ENCODE data around the gene RAB7B. TPM values are rescaled to one million over a fixed set of nuclear protein-coding genes. Genes with fewer than 3 reads are reported as not detected.

RAB7B gene
- total RNA-seq, 4 donors from 2014 or later = 3.2 to 62.0 (median 16.6) TPM

- ATAC-seq (ENCODE audit: low FRiP score) (no peak), DNase-seq (ENCODE audit: low spot score) (no peak)
- no peak for TF ChIP-seq CTCF (IDR thresholded peaks at IDR 0.05)
These were observed 44.1 kb upstream of the RAB7B start for GRCh38 chr1:206047271-206047670.

GRCh38 chr1:206041640-206042039 is 38.4 kb upstream of the RAB7B start:
- ATAC-seq (ENCODE audit: low FRiP score) (no peak), DNase-seq (ENCODE audit: low spot score) (no peak)
- no peak for TF ChIP-seq CTCF (IDR thresholded peaks at IDR 0.05)

- no peak for DNase-seq (ENCODE audit: low spot score)
- TF ChIP-seq CTCF (IDR thresholded peaks at IDR 0.05) = no peak
- ATAC-seq (ENCODE audit: low FRiP score) = no peak
These were observed 37.1 kb upstream of the RAB7B start for GRCh38 chr1:206040328-206040727.

- DNase-seq (ENCODE audit: low spot score) = no peak
- no peak for TF ChIP-seq CTCF (IDR thresholded peaks at IDR 0.05)
- no peak for ATAC-seq (ENCODE audit: low FRiP score)
These were observed 36.1 kb upstream of the RAB7B start for GRCh38 chr1:206039046-206039973.

GRCh38 chr1:206037581-206037980 is 34.4 kb upstream of the RAB7B start:
- TF ChIP-seq CTCF (IDR thresholded peaks at IDR 0.05) = no peak
- DNase-seq (ENCODE audit: low spot score) (no peak), ATAC-seq (ENCODE audit: low FRiP score) (no peak)

GRCh38 chr1:206036663-206037455 is 33.7 kb upstream of the RAB7B start:
- DNase-seq (ENCODE audit: low spot score) (no peak), ATAC-seq (ENCODE audit: low FRiP score) (no peak)
- no peak for TF ChIP-seq CTCF (IDR thresholded peaks at IDR 0.05)
